Activated CD8-positive, alpha-beta memory T cell treated with anti-CD3 and anti-CD28 coated beads, Interleukin-2, amount 10 ng/mL, durations not matched to agents 7 days and 5 days (primary cell): ENCODE measurements around the gene MRPS21. TPM values are rescaled to one million over a fixed set of nuclear protein-coding genes. Genes with fewer than 3 reads are reported as not detected.
A peak's percentile ranks its signal among the peaks of the same experiment; 100 is the strongest.

Experiments
- ATAC-seq: fragments of 150-1000 bp; cut with Tn5 transposase; one replicate; pipeline ENCODE4 v1.10.0; 2021; ENCODE audit warnings: moderate library complexity
- CTCF ChIA-PET: fragments of 350-600 bp; sonication (Branson Sonifier 250); formaldehyde crosslinking; loops from one replicate; lab custom pipeline; 2021; ENCODE audit warnings: antibody characterized with exemption; lab: Charles Lee
- DNase-seq: peaks from one replicate; pipeline ENCODE4 v3.0.0-alpha.2; 2020
- H3K27ac Mint-ChIP-seq: one replicate; pipeline ENCODE4 v1.8.0; 2021; ENCODE audit warnings: mild to moderate bottlenecking, mixed read lengths
- H3K27me3 Mint-ChIP-seq: one replicate; pipeline ENCODE4 v1.8.0; 2021; ENCODE audit warnings: mixed read lengths
- H3K36me3 Mint-ChIP-seq: one replicate; pipeline ENCODE4 v1.8.0; 2021; ENCODE audit warnings: mild to moderate bottlenecking, mixed read lengths
- H3K4me1 Mint-ChIP-seq: one replicate; pipeline ENCODE4 v1.8.0; 2021; ENCODE audit warnings: mixed read lengths
- H3K4me3 Mint-ChIP-seq: one replicate; pipeline ENCODE4 v1.8.0; 2021; ENCODE audit warnings: mild to moderate bottlenecking, moderate library complexity, mixed read lengths
- H3K9me3 Mint-ChIP-seq: one replicate; pipeline ENCODE4 v1.8.0; 2022; ENCODE audit warnings: low read depth, mixed read lengths
- total RNA-seq, 2 experiments: library from RNA; stranded (reverse); gene quantifications; one replicate each; pipeline ENCODE4 v1.2.3, GENCODE V29; 2021

Gene MRPS21
- total RNA-seq, 2 experiments from 2014 or later, result 70.9 to 82.8 TPM

GRCh38 chr1:150346316-150346715 lies 52.7 kb downstream of the MRPS21 start:
- Mint-ChIP-seq H3K27me3 (no peaks in the 10 kb centered on the region), H3K27ac (no peak overlapping the region), H3K9me3 (no peaks in the 10 kb centered on the region), H3K4me3 (no peak overlapping the region), H3K4me1 (no peaks in the 10 kb centered on the region), H3K36me3 (peaks cover 58% of the 10 kb centered on the region)
- ATAC-seq (no peak), DNase-seq (no peak)
- CTCF ChIA-PET, result interaction anchor here (1.0 to 1.4 kb wide), 2 partner anchors 24 to 90 kb away, joined by 3 to 4 read pairs; no protein-coding TSS in a partner anchor

- CTCF ChIA-PET, result no interaction called here
- no peaks in the 10 kb centered on the region for H3K27me3 Mint-ChIP-seq
- peak; percentile 8 for DNase-seq
- H3K9me3 Mint-ChIP-seq, result no peaks in the 10 kb centered on the region
- peaks cover 36% of the 10 kb centered on the region for H3K36me3 Mint-ChIP-seq
- ATAC-seq, result no peak
- no peak overlapping the region for H3K4me3 Mint-ChIP-seq
- H3K27ac Mint-ChIP-seq, result no peak overlapping the region
- no peaks in the 10 kb centered on the region for H3K4me1 Mint-ChIP-seq
Measured at GRCh38 chr1:150352866-150353265, 59.2 kb downstream of the MRPS21 start.

Other genes starting within 250 kb of the MRPS21 start
- 10 to 100 TPM; 34.7 to 35.9 TPM for gene VPS45, start 226.1 kb upstream of the MRPS21 start, total RNA-seq
- gene PLEKHO1, start 143.9 kb upstream of the MRPS21 start, total RNA-seq, result 100 to 1,000 TPM in 1 of 2 experiments, 10 to 100 TPM in 1; 98.2 to 128 TPM
- 100 to 1,000 TPM; 130 to 173 TPM for gene ANP32E, start 57.7 kb upstream of the MRPS21 start, total RNA-seq
- not detected for gene CA14, start 36.1 kb upstream of the MRPS21 start, total RNA-seq
- gene APH1A, start 24.8 kb upstream of the MRPS21 start, total RNA-seq, result 100 to 1,000 TPM; 122 to 142 TPM
- gene C1orf54, start 21.1 kb upstream of the MRPS21 start, total RNA-seq, result 1 to 10 TPM in 1 of 2 experiments, under 1 TPM in 1; 0.40 to 1.8 TPM
- 1 to 10 TPM in 1 of 2 experiments, under 1 TPM in 1; 0.44 to 1.7 TPM for gene CIART, start 11.3 kb upstream of the MRPS21 start, total RNA-seq
- gene PRPF3, start 27.7 kb downstream of the MRPS21 start, total RNA-seq, result 10 to 100 TPM; 72.5 to 76.2 TPM
- gene RPRD2, start 70.3 kb downstream of the MRPS21 start, total RNA-seq, result 10 to 100 TPM; 28.1 to 28.5 TPM
- gene TARS2, start 193.6 kb downstream of the MRPS21 start, total RNA-seq, result 10 to 100 TPM; 51.0 to 51.8 TPM
- gene ECM1, start 214.2 kb downstream of the MRPS21 start, total RNA-seq, result 1 to 10 TPM; 1.0 to 1.3 TPM
- under 1 TPM in 1 of 2 experiments, not detected in 1; 0.59 TPM for gene FALEC, start 221.9 kb downstream of the MRPS21 start, total RNA-seq